WTC11 (cell line): ENCODE measurements around the gene COPB1.

ENCODE experiments used
- CTCF ChIP-seq: fragments of 200-600 bp; IDR thresholded peaks from 2 replicates; pipeline ENCODE4 v1.8.0; 2022; ENCODE audit warnings: antibody characterized with exemption
- PREB ChIP-seq: sonication (generic); formaldehyde crosslinking; IDR thresholded peaks from 2 replicates; pipeline ENCODE4 v1.8.1; 2022; ENCODE audit warnings: mild to moderate bottlenecking, missing genetic modification reagents, moderate library complexity, borderline replicate concordance
- SMAD4 ChIP-seq: sonication (generic); formaldehyde crosslinking; IDR thresholded peaks from 2 replicates; pipeline ENCODE4 v1.8.0; 2022; ENCODE audit warnings: mild to moderate bottlenecking, missing genetic modification reagents
- USF2 ChIP-seq: sonication (generic); formaldehyde crosslinking; IDR thresholded peaks from 2 replicates; pipeline ENCODE4 v1.8.1; 2023; ENCODE audit warnings: mild to moderate bottlenecking, missing genetic modification reagents, moderate library complexity

GRCh38 chr11:14454861-14455632, 44.6 kb downstream of the COPB1 start:
- TF ChIP-seq SMAD4 (CRISPR knock-in tag) (no peak), CTCF (peak; percentile 40), PREB (CRISPR knock-in tag) (no peak), USF2 (CRISPR knock-in tag) (no peak)
